ENCODE data around the gene CFAP46. TPM values are rescaled to one million over a fixed set of nuclear protein-coding genes. Genes with fewer than 3 reads are reported as not detected.

The CFAP46 gene
- total and polyA plus RNA-seq, 10 of the 15 experiments (the other 5 are each of a cell fraction or from before 2014, with no cell fraction given) = 0.01 to 0.18 (median 0.03) TPM; not detected in 7

- no peaks in the 10 kb centered on the region for H3K9me3 ChIP-seq (replicated peaks; ENCODE audit: control insufficient read depth, insufficient read depth, low read length)
- H3K79me2 ChIP-seq (ENCODE audit: control insufficient read depth, insufficient read depth, low read length) = no peaks in the 10 kb centered on the region
- DNase-seq (ENCODE audit: low read depth, low spot score) = no peak
- TF ChIP-seq RUNX3 (IDR thresholded peaks at IDR 0.05; ENCODE audit: low read length) (peak; percentile 52), SMARCA5 (IDR thresholded peaks at IDR 0.05) (no peak), BHLHE40 (IDR thresholded peaks at IDR 0.05; ENCODE audit: borderline replicate concordance in 1 of 2, low read depth in 2 of 2, low read length in 1 of 2) (peak; percentile 65 to 70)
- H3K36me3 ChIP-seq (ENCODE audit: control insufficient read depth in 2 of 2, insufficient read depth in 2 of 2, low read length in 1 of 2) = no peaks in the 10 kb centered on the region
- ChIA-PET SMC1A (ENCODE audit: uncharacterized antibody, unreplicated experiment) (no interaction called here), RAD21 (ENCODE audit: unreplicated experiment) (no interaction called here), POLR2A (no interaction called here), CTCF (interaction anchor here (1.1 kb wide), 2 partner anchors 37 to 134 kb away, joined by 3 read pairs; no protein-coding TSS in a partner anchor)
- WGBS (ENCODE audit: insufficient coverage, insufficient replicate concordance, low lambda C conversion rate, missing lambda C conversion rate) = 48% methylated on average over 28 of the region's 28 CpGs
- no peak overlapping the region for H3K27ac ChIP-seq (ENCODE audit: control insufficient read depth, insufficient read depth)
- H3K27me3 ChIP-seq (replicated peaks in 1 of 2; ENCODE audit: control insufficient read depth in 2 of 2, insufficient read depth in 2 of 2, low read length in 1 of 2) = peaks cover 0 to 2% of the 10 kb centered on the region in 2 experiments; a peak in 2 of 4 replicates
- intact Hi-C loops (cut with micrococcal nuclease; ENCODE audit: unreplicated experiment) (no loop called here), in situ Hi-C loops (cut with MboI) (no loop called here)
- BruUV-seq (replicated peaks) = no TSS peak
- H3K4me3 ChIP-seq = no peak overlapping the region
- H4K20me1 ChIP-seq (ENCODE audit: control insufficient read depth, insufficient read depth) = no peaks in the 10 kb centered on the region
- H3K4me2 ChIP-seq (ENCODE audit: control insufficient read depth, insufficient read depth) = no peak overlapping the region; the same call in 1 of the 2 replicates
- H3K9ac ChIP-seq (ENCODE audit: control insufficient read depth, insufficient read depth, low read length) = no peak overlapping the region
- FAIRE-seq = no peak
- no peak overlapping the region for H2AFZ ChIP-seq (ENCODE audit: control insufficient read depth, low read depth, low read length)
- peaks cover 10% of the 10 kb centered on the region for H3K4me1 ChIP-seq (ENCODE audit: control insufficient read depth, insufficient read depth, low read length)
- peak; percentile 14; the same call in 1 of the 3 replicates for ATAC-seq
These were observed 1.4 kb downstream of the CFAP46 start for GRCh38 chr10:132940791-132941465.

- Histone ChIP-seq H3K79me2 (ENCODE audit: control insufficient read depth, insufficient read depth, low read length) (no peaks in the 10 kb centered on the region), H2AFZ (ENCODE audit: control insufficient read depth, low read depth, low read length) (no peak overlapping the region), H4K20me1 (ENCODE audit: control insufficient read depth, insufficient read depth) (no peaks in the 10 kb centered on the region), H3K27ac (ENCODE audit: control insufficient read depth, insufficient read depth) (no peak overlapping the region), H3K9ac (ENCODE audit: control insufficient read depth, insufficient read depth, low read length) (no peak overlapping the region), H3K4me1 (ENCODE audit: control insufficient read depth, insufficient read depth, low read length) (peaks cover 10% of the 10 kb centered on the region), H3K4me3 (no peak overlapping the region), H3K27me3 (replicated peaks in 1 of 2; ENCODE audit: control insufficient read depth in 2 of 2, insufficient read depth in 2 of 2, low read length in 1 of 2) (peaks cover 0 to 2% of the 10 kb centered on the region in 2 experiments; a peak in 2 of 4 replicates), H3K4me2 (ENCODE audit: control insufficient read depth, insufficient read depth) (no peak overlapping the region; the same call in 1 of the 2 replicates), H3K36me3 (ENCODE audit: control insufficient read depth in 2 of 2, insufficient read depth in 2 of 2, low read length in 1 of 2) (no peaks in the 10 kb centered on the region), H3K9me3 (replicated peaks; ENCODE audit: control insufficient read depth, insufficient read depth, low read length) (no peaks in the 10 kb centered on the region; the same call in 2 of the 3 replicates)
- ATAC-seq (peak; percentile 74), DNase-seq (ENCODE audit: low read depth, low spot score) (no peak), FAIRE-seq (no peak)
- no TSS peak for BruUV-seq (replicated peaks)
- intact Hi-C loops (cut with micrococcal nuclease; ENCODE audit: unreplicated experiment) (no loop called here), in situ Hi-C loops (cut with MboI) (no loop called here)
- CTCF ChIA-PET = interaction anchor here (1.1 kb wide), 2 partner anchors 36 to 133 kb away, joined by 3 read pairs; no protein-coding TSS in a partner anchor
- WGBS (ENCODE audit: insufficient coverage, insufficient replicate concordance, low lambda C conversion rate, missing lambda C conversion rate) = 13% methylated on average over 24 of the region's 24 CpGs
- SMC1A ChIA-PET (ENCODE audit: uncharacterized antibody, unreplicated experiment) = no interaction called here
- RAD21 ChIA-PET (ENCODE audit: unreplicated experiment) = no interaction called here
- POLR2A ChIA-PET = no interaction called here
- TF ChIP-seq CHD4 (IDR thresholded peaks at IDR 0.05) (no peak), ZNF24 (IDR thresholded peaks at IDR 0.05) (no peak), DPF2 (IDR thresholded peaks at IDR 0.05) (no peak), EGR1 (IDR thresholded peaks at IDR 0.05; ENCODE audit: borderline replicate concordance in 1 of 2, low read depth in 2 of 2, low read length in 2 of 2) (0 out of 3 replicates have a peak, but pooled peaks of 1 of the 2 experiments have one; percentile 12), YY1 (IDR thresholded peaks at IDR 0.05; ENCODE audit: low read depth, low read length) (no peak), BHLHE40 (IDR thresholded peaks at IDR 0.05; ENCODE audit: borderline replicate concordance in 1 of 2, low read depth in 2 of 2, low read length in 1 of 2) (no peak), RBBP5 (conservative IDR thresholded peaks at IDR 0.05) (no peak), POU2F2 (IDR thresholded peaks at IDR 0.05; ENCODE audit: borderline replicate concordance, low read depth, low read length) (no peak), CHD1 (IDR thresholded peaks at IDR 0.05; ENCODE audit: low read depth, low read length) (no peak), POLR2A (IDR thresholded peaks at IDR 0.05; ENCODE audit: low read depth, low read length) (no peak), CEBPB (IDR thresholded peaks at IDR 0.05; ENCODE audit: borderline replicate concordance in 1 of 2, low read depth in 2 of 2, low read length in 2 of 2) (no peak), SMC3 (IDR thresholded peaks at IDR 0.05; ENCODE audit: borderline replicate concordance, low read length) (peak; percentile 29; the same call in 1 of the 2 replicates), CTCF (IDR thresholded peaks at IDR 0.05 in 2 of 3, conservative IDR thresholded peaks at IDR 0.05 in 1 of 3; ENCODE audit: control insufficient read depth in 2 of 3, extremely low read depth in 1 of 3, insufficient read depth in 1 of 3, low read depth in 3 of 3, low read length in 3 of 3) (peak; percentile 54 to 76 (median 68))
These were observed 2.2 kb downstream of the CFAP46 start for GRCh38 chr10:132939957-132940790.
